K562 (cell line): Measurements from ENCODE around the gene OBSCN. TPM values are rescaled to one million over a fixed set of nuclear protein-coding genes. Genes with fewer than 3 reads are reported as not detected.

Experiments
- ATAC-seq: fragments of 200-7000 bp; cut with Tn5 transposase; 3 replicates; pipeline ENCODE4 v1.9.1; 2020; ENCODE audit warnings: moderate library complexity
- BruUV-seq: library from RNA; stranded (reverse); fragments of 400-500 nt; replicated peaks from 2 replicates; lab custom pipeline; 2021; lab: Mats Ljungman, UMichigan
- CTCF ChIA-PET: fragments of 300-600 bp; formaldehyde crosslinking; extraction: SDS; loops from one replicate; lab custom pipeline; 2021; ENCODE audit warnings: low intra/inter-chr PET ratio; lab: Yijun Ruan, JAX
- POLR2A ChIA-PET: fragments of 300-600, 350-650 bp; sonication (Branson Sonifier 250); formaldehyde crosslinking; extraction: SDS; loops from one replicate; lab custom pipeline; 2021; ENCODE audit warnings: antibody characterized with exemption, inconsistent platforms; lab: Yijun Ruan, JAX
- DNase-seq, 4 experiments: peaks; one replicate each; pipeline versions ENCODE4 v3.0.0 to v3.0.0-alpha.2; 2011 to 2018; ENCODE audit warnings: low spot score in 3 of 4, mixed read lengths in 3 of 4; ENCODE audit errors: extremely low read depth in 1 of 4
- FAIRE-seq: peaks from 2 replicates; lab custom pipeline; 2011; peaks lifted over from hg19 to GRCh38; lab: Jason Lieb, UNC
- H2AFZ ChIP-seq: 2 replicates; pipeline ENCODE4 v1.6.0; 2011; ENCODE audit warnings: low read depth, low read length, control low read depth, inconsistent platforms
- H3K27ac ChIP-seq: fragments of 200-600 bp; 3 replicates; pipeline ENCODE4 v1.8.0; 2011; ENCODE audit warnings: low read depth, mild to moderate bottlenecking, control low read depth, inconsistent platforms, low read length, moderate library complexity, mixed read lengths; ENCODE audit errors: extremely low read depth
- H3K27me3 ChIP-seq, 2 experiments: fragments of 300-600 bp in 1 of 2; 2 replicates in 1 of 2; 3 replicates in 1 of 2; pipeline versions ENCODE4 v1.6.0 to v1.8.0; 2011; ENCODE audit warnings: inconsistent platforms in 2 of 2, low read length in 2 of 2, mild to moderate bottlenecking in 1 of 2, mixed read lengths in 1 of 2, moderate library complexity in 1 of 2; ENCODE audit not compliant: control insufficient read depth in 2 of 2, insufficient read depth in 2 of 2
- H3K36me3 ChIP-seq: fragments of 300-600 bp; 3 replicates; pipeline ENCODE4 v1.8.0; 2011; ENCODE audit warnings: mild to moderate bottlenecking, low read length, inconsistent platforms; ENCODE audit not compliant: control insufficient read depth, insufficient read depth
- H3K4me1 ChIP-seq, 2 experiments: fragments of 200-600 bp in 1 of 2; replicated peaks in 1 of 2; 2 replicates in 1 of 2; 3 replicates in 1 of 2; pipeline versions ENCODE4 v1.5.1 to v1.8.0; 2011; ENCODE audit warnings: inconsistent platforms in 2 of 2, low read length in 2 of 2, mild to moderate bottlenecking in 1 of 2, mixed read lengths in 1 of 2, moderate library complexity in 1 of 2; ENCODE audit not compliant: control insufficient read depth in 2 of 2, insufficient read depth in 2 of 2
- H3K4me2 ChIP-seq: 2 replicates; pipeline ENCODE4 v1.6.1; 2011; ENCODE audit warnings: low read length, control low read depth, inconsistent platforms, mixed read lengths; ENCODE audit not compliant: insufficient read depth
- H3K4me3 ChIP-seq: fragments of 200-600 bp; sonication (generic), shearing (Covaris generic); 2 replicates; pipeline ENCODE4 v1.5.1; 2016; ENCODE audit warnings: control low read depth, inconsistent platforms
- H3K79me2 ChIP-seq: fragments of 200-600 bp; 3 replicates; pipeline ENCODE4 v1.8.0; 2011; ENCODE audit warnings: low read length, inconsistent platforms; ENCODE audit not compliant: control insufficient read depth, insufficient read depth
- H3K9ac ChIP-seq, 2 experiments: 2 replicates each; pipeline versions ENCODE4 v1.6.0 to v1.6.1; 2011; ENCODE audit warnings: low read depth in 2 of 2, low read length in 2 of 2, control low read depth in 1 of 2, inconsistent platforms in 1 of 2, mild to moderate bottlenecking in 1 of 2, mixed read lengths in 1 of 2; ENCODE audit not compliant: insufficient read depth in 1 of 2
- H3K9me1 ChIP-seq: one replicate; pipeline ENCODE4 v1.6.0; 2011; ENCODE audit warnings: inconsistent platforms, mild to moderate bottlenecking, low read length, moderate library complexity; ENCODE audit not compliant: control insufficient read depth, insufficient read depth
- H3K9me3 ChIP-seq: replicated peaks from 2 replicates; pipeline ENCODE4 v1.5.1; 2011; ENCODE audit warnings: low read depth, low read length, inconsistent platforms; ENCODE audit not compliant: control insufficient read depth, insufficient read depth
- H4K20me1 ChIP-seq: replicated peaks from 2 replicates; pipeline ENCODE4 v1.6.1; 2011; ENCODE audit warnings: low read length, inconsistent platforms, mixed read lengths; ENCODE audit not compliant: control insufficient read depth, insufficient read depth
- ARID1B ChIP-seq: fragments of 450-650 bp; IDR thresholded peaks from 2 replicates; pipeline ENCODE4 v1.6.1; 2016; ENCODE audit warnings: antibody characterized with exemption, mild to moderate bottlenecking, inconsistent platforms
- GATAD2A ChIP-seq: fragments of 450-650 bp; IDR thresholded peaks from 2 replicates; pipeline ENCODE4 v1.6.1; 2017
- IRF9 ChIP-seq: fragments of 450-650 bp; IDR thresholded peaks from 2 replicates; pipeline ENCODE4 v1.6.1; 2016; ENCODE audit warnings: missing biosample characterization, missing genetic modification characterization
- MBD1 ChIP-seq: fragments of 250-450 bp; sonication (Bioruptor Pico); IDR thresholded peaks from 2 replicates; pipeline ENCODE4 v1.8.0; 2022; ENCODE audit warnings: inconsistent platforms
- NKRF ChIP-seq: fragments of 450-650 bp; IDR thresholded peaks from 2 replicates; pipeline ENCODE4 v1.6.1; 2016; ENCODE audit warnings: borderline replicate concordance
- PHF8 ChIP-seq: fragments of 200-600 bp; sonication (generic); IDR thresholded peaks from 2 replicates; pipeline ENCODE4 v1.6.1; 2012; ENCODE audit warnings: mixed run types, mild to moderate bottlenecking, inconsistent platforms, low read length, moderate library complexity, borderline replicate concordance
- TEAD2 ChIP-seq: fragments of 450-650 bp; IDR thresholded peaks from 2 replicates; pipeline ENCODE4 v1.6.1; 2016; ENCODE audit warnings: missing genetic modification characterization, control low read depth, missing compliant biosample characterization
- ZMIZ1 ChIP-seq, 2 experiments: fragments of 150-350 bp in 1 of 2; IDR thresholded peaks; 2 replicates each; pipeline ENCODE4 v1.6.1; 2012 to 2016; ENCODE audit warnings: low read depth in 2 of 2, low read length in 2 of 2, mild to moderate bottlenecking in 1 of 2, moderate library complexity in 1 of 2
- WGBS: fragments of 100-300 bp; shearing (Covaris generic); methylation state at CpG from one replicate; pipeline ENCODE4 v1.1.6; 2016; ENCODE audit warnings: low coverage, mixed read lengths; ENCODE audit not compliant: insufficient coverage; ENCODE audit errors: missing lambda C conversion rate; 5-methylcytosine and 5-hydroxymethylcytosine counted together
- in situ Hi-C: fragments of 300-500 bp; cut with MboI; formaldehyde crosslinking; loops from 4 replicates; pipeline ENCODE4 v1.15.0; 2018; ENCODE audit warnings: inconsistent platforms, mixed read lengths
- intact Hi-C: fragments of 100-400 bp; cut with micrococcal nuclease; formaldehyde crosslinking; loops from 2 replicates; pipeline ENCODE4 v1.14.2; 2022
- polyA plus RNA-seq, 8 experiments: library from polyadenylated mRNA; depleted of rRNA in 4 of 8; stranded (reverse) in 5 of 8; unstranded in 3 of 8; fragments of >200 nt; fragmentation: Nextera tagmentation in 2 of 8; fragmentation: Illumina TruSeq in 1 of 8; extraction: Ambion mirVana in 2 of 8; extraction: Trizol in 1 of 8; gene quantifications; 2 replicates each; pipeline versions ENCODE4 v1.2.1 to v1.2.3, GENCODE V29; 2011 to 2014; ENCODE audit warnings: inconsistent platforms in 1 of 8, missing spikeins in 1 of 8
- total RNA-seq, 7 experiments: library from RNA; depleted of rRNA in 6 of 7; stranded (reverse); fragments of >200 nt in 6 of 7; fragmentation: Illumina TruSeq in 2 of 7; extraction: Trizol in 2 of 7; gene quantifications; 2 replicates each; pipeline versions ENCODE4 v1.2.1 to v1.2.3, GENCODE V29; 2011 to 2021; ENCODE audit warnings: low replicate concordance in 1 of 7

OBSCN gene
- total and polyA plus RNA-seq, 9 of the 15 experiments (the other 6 are each of a cell fraction or from before 2014, with no cell fraction given) = 0.18 to 19.7 (median 3.6) TPM

- no peak; the same call in 1 of the 2 replicates for TF ChIP-seq MBD1
- no peak for TF ChIP-seq IRF9
- no peak for TF ChIP-seq TEAD2 (tag)
Measured at GRCh38 chr1:228174482-228175315, 33.1 kb upstream of the OBSCN start (continued).

- Histone ChIP-seq H3K9me3 (no peaks in the 10 kb centered on the region), H3K4me1 (peaks cover 24 to 67% of the 10 kb centered on the region in 2 experiments; a peak in 4 of 5 replicates), H3K9me1 (no peaks in the 10 kb centered on the region), H2AFZ (no peak overlapping the region), H4K20me1 (peaks cover 9% of the 10 kb centered on the region), H3K4me3 (no peak overlapping the region), H3K27ac (no peak overlapping the region), H3K36me3 (peaks cover 10% of the 10 kb centered on the region; the same call in 2 of the 3 replicates), H3K9ac (peak overlapping the region in 1 of 2 experiments; percentile 82; a peak in 1 of 4 replicates), H3K79me2 (peaks cover 4% of the 10 kb centered on the region; the same call in 1 of the 3 replicates), H3K27me3 (no peaks in the 10 kb centered on the region), H3K4me2 (no peak overlapping the region)
- CTCF ChIA-PET = no interaction called here
- no peak for TF ChIP-seq GATAD2A
- no peak for TF ChIP-seq PHF8
- TF ChIP-seq ZMIZ1 (IDR thresholded peaks at IDR 0.05; ENCODE audit: low read depth in 2 of 2, low read length in 2 of 2) = no peak
- no peak for TF ChIP-seq NKRF
- TF ChIP-seq ARID1B = no peak
- 84% methylated on average over 17 of the region's 18 CpGs for WGBS
- FAIRE-seq = no peak
- no peak for ATAC-seq
- no peak for DNase-seq
- POLR2A ChIA-PET = interaction anchor here (0.5 to 3.7 kb wide), 4 partner anchors 9 to 1759 kb away, joined by 3 to 32 read pairs (median 11); partner anchors contain the start of gene IBA57
- no TSS peak for BruUV-seq
- in situ Hi-C loops (no loop called here), intact Hi-C loops (no loop called here)
Measured at GRCh38 chr1:228175316-228176023, 32.4 kb upstream of the OBSCN start.
